IMR-90 (cell line): ENCODE data around the gene IL1RAPL1. TPM values are rescaled to one million over a fixed set of nuclear protein-coding genes. Genes with fewer than 3 reads are reported as not detected.

Experiments used
- ATAC-seq: fragments of 200-7000 bp; cut with Tn5 transposase; 2 replicates; pipeline ENCODE4 v1.9.1; 2020; ENCODE audit warnings: low read depth, mild to moderate bottlenecking, moderate library complexity
- BruUV-seq: library from RNA; stranded (reverse); fragments of 400-500 nt; replicated peaks from 2 replicates; lab custom pipeline; 2021; lab: Mats Ljungman, UMichigan
- CTCF ChIA-PET: fragments of 300-600 bp; formaldehyde crosslinking; extraction: SDS; loops from one replicate; lab custom pipeline; 2021; ENCODE audit warnings: antibody characterized with exemption; lab: Yijun Ruan, JAX
- POLR2A ChIA-PET: fragments of 300-600 bp; sonication (Branson Sonifier 250); formaldehyde crosslinking; loops from one replicate; lab custom pipeline; 2022; ENCODE audit warnings: antibody characterized with exemption; ENCODE audit not compliant: unreplicated experiment; lab: Charles Lee
- DNase-seq: peaks from one replicate; pipeline ENCODE4 v3.0.0; 2013
- H2AFZ ChIP-seq: replicated peaks from 2 replicates; pipeline ENCODE3; 2013; ENCODE audit warnings: low read length, mild to moderate bottlenecking; ENCODE audit not compliant: poor library complexity
- H2AK5ac ChIP-seq: 2 replicates; pipeline ENCODE4 v1.6.1; 2013; ENCODE audit warnings: low read depth, low read length, inconsistent platforms
- H2AK9ac ChIP-seq: replicated peaks from 2 replicates; pipeline ENCODE3; 2013; ENCODE audit warnings: mild to moderate bottlenecking, low read depth, low read length, moderate library complexity; ENCODE audit not compliant: poor library complexity
- H2BK120ac ChIP-seq: 2 replicates; pipeline ENCODE4 v1.6.1; 2013; ENCODE audit warnings: low read depth, low read length, inconsistent platforms
- H2BK15ac ChIP-seq: 3 replicates; pipeline ENCODE4 v1.6.1; 2013; ENCODE audit warnings: low read depth, low read length, inconsistent platforms
- H2BK20ac ChIP-seq: 2 replicates; pipeline ENCODE4 v1.6.1; 2013; ENCODE audit warnings: low read depth, mild to moderate bottlenecking, inconsistent platforms, low read length, moderate library complexity
- H2BK5ac ChIP-seq: 2 replicates; pipeline ENCODE4 v1.6.1; 2013; ENCODE audit warnings: mild to moderate bottlenecking, low read depth, low read length, inconsistent platforms; ENCODE audit not compliant: poor library complexity, severe bottlenecking
- H3K14ac ChIP-seq: replicated peaks from 2 replicates; pipeline ENCODE4 v1.6.1; 2013; ENCODE audit warnings: low read depth, low read length, inconsistent platforms
- H3K18ac ChIP-seq: 2 replicates; pipeline ENCODE4 v1.6.1; 2013; ENCODE audit warnings: low read depth, low read length, control low read depth
- H3K23ac ChIP-seq: 2 replicates; pipeline ENCODE4 v1.6.1; 2013; ENCODE audit warnings: low read depth, low read length, inconsistent platforms
- H3K27ac ChIP-seq: 2 replicates; pipeline ENCODE4 v1.5.1; 2013; ENCODE audit warnings: mild to moderate bottlenecking, control low read depth, low read length; ENCODE audit not compliant: insufficient read depth
- H3K27me3 ChIP-seq: 2 replicates; pipeline ENCODE4 v1.6.1; 2013; ENCODE audit warnings: low read length; ENCODE audit not compliant: control insufficient read depth, insufficient read depth
- H3K36me3 ChIP-seq: 2 replicates; pipeline ENCODE4 v1.6.1; 2013; ENCODE audit warnings: low read length, mixed read lengths; ENCODE audit not compliant: control insufficient read depth, insufficient read depth
- H3K4ac ChIP-seq: 2 replicates; pipeline ENCODE4 v1.6.1; 2013; ENCODE audit warnings: low read depth, low read length, inconsistent platforms
- H3K4me1 ChIP-seq: 2 replicates; pipeline ENCODE4 v1.6.1; 2013; ENCODE audit warnings: low read length, mixed read lengths; ENCODE audit not compliant: control insufficient read depth, insufficient read depth
- H3K4me2 ChIP-seq: 2 replicates; pipeline ENCODE4 v1.6.1; 2013; ENCODE audit warnings: low read depth, mild to moderate bottlenecking, control low read depth, low read length, moderate library complexity
- H3K4me3 ChIP-seq: 2 replicates; pipeline ENCODE4 v1.5.1; 2013; ENCODE audit warnings: low read depth, mild to moderate bottlenecking, control low read depth, low read length, moderate library complexity; ENCODE audit not compliant: insufficient read depth
- H3K56ac ChIP-seq: 2 replicates; pipeline ENCODE4 v1.6.1; 2013; ENCODE audit warnings: low read length, inconsistent platforms; ENCODE audit not compliant: insufficient read depth; ENCODE audit errors: extremely low read depth
- H3K79me1 ChIP-seq, 2 experiments: 2 replicates each; pipeline ENCODE4 v1.6.1; 2013; ENCODE audit warnings: low read length in 2 of 2, inconsistent platforms in 1 of 2, low read depth in 1 of 2
- H3K9ac ChIP-seq: 2 replicates; pipeline ENCODE4 v1.6.1; 2013; ENCODE audit warnings: low read depth, low read length, control low read depth
- H3K9me1 ChIP-seq: 2 replicates; pipeline ENCODE4 v1.6.1; 2013; ENCODE audit warnings: low read length, inconsistent platforms; ENCODE audit not compliant: insufficient read depth
- H3K9me3 ChIP-seq: 2 replicates; pipeline ENCODE4 v1.6.1; 2013; ENCODE audit warnings: low read length; ENCODE audit not compliant: control insufficient read depth, insufficient read depth
- H4K20me1 ChIP-seq: 2 replicates; pipeline ENCODE4 v1.6.1; 2013; ENCODE audit warnings: low read length, inconsistent platforms; ENCODE audit not compliant: insufficient read depth
- H4K5ac ChIP-seq: 2 replicates; pipeline ENCODE4 v1.6.1; 2013; ENCODE audit warnings: mild to moderate bottlenecking, low read depth, low read length, control low read depth
- H4K8ac ChIP-seq, 2 experiments: 2 replicates each; pipeline ENCODE4 v1.6.1; 2013; ENCODE audit warnings: low read depth in 2 of 2, low read length in 2 of 2, control low read depth in 1 of 2, inconsistent platforms in 1 of 2
- H4K91ac ChIP-seq: 2 replicates; pipeline ENCODE4 v1.6.1; 2013; ENCODE audit warnings: low read depth, low read length, inconsistent platforms; ENCODE audit not compliant: insufficient read depth
- CEBPB ChIP-seq: IDR thresholded peaks from 2 replicates; pipeline ENCODE4 v1.6.1; 2012; ENCODE audit warnings: low read depth, low read length, improper control_type of control experiment
- CHD1 ChIP-seq: IDR thresholded peaks from 2 replicates; pipeline ENCODE4 v1.6.1; 2012; ENCODE audit warnings: low read depth, low read length, improper control_type of control experiment
- MAZ ChIP-seq: IDR thresholded peaks from 2 replicates; pipeline ENCODE4 v1.6.1; 2012; ENCODE audit warnings: low read depth, mild to moderate bottlenecking, low read length, improper control_type of control experiment, moderate library complexity, borderline replicate concordance
- MXI1 ChIP-seq: IDR thresholded peaks from 2 replicates; pipeline ENCODE4 v1.6.1; 2012; ENCODE audit warnings: low read depth, mild to moderate bottlenecking, low read length, moderate library complexity, borderline replicate concordance
- NFE2L2 ChIP-seq: fragments of 150-350 bp; IDR thresholded peaks from 2 replicates; pipeline ENCODE4 v1.6.1; 2016; ENCODE audit warnings: low read depth, mild to moderate bottlenecking, low read length
- RFX5 ChIP-seq: IDR thresholded peaks from 2 replicates; pipeline ENCODE4 v1.8.0; 2012; ENCODE audit warnings: low read depth, mild to moderate bottlenecking, low read length, moderate library complexity
- SMC3 ChIP-seq: fragments of 150-350 bp; IDR thresholded peaks from 2 replicates; pipeline ENCODE4 v1.6.1; 2016; ENCODE audit warnings: low read depth, mild to moderate bottlenecking, antibody characterized with exemption, low read length, moderate library complexity
- USF2 ChIP-seq: fragments of 150-350 bp; IDR thresholded peaks from 2 replicates; pipeline ENCODE4 v1.6.1; 2017; ENCODE audit warnings: mild to moderate bottlenecking, antibody characterized with exemption, low read length, low read depth
- WGBS, 2 experiments: methylation state at CpG; one replicate each; pipeline versions ENCODE4 v1.1.5 to v1.1.7; 2013; ENCODE audit warnings: missing lambda C conversion rate in 2 of 2; ENCODE audit not compliant: insufficient read length in 1 of 2; ENCODE audit errors: extremely low coverage in 2 of 2; 5-methylcytosine and 5-hydroxymethylcytosine counted together
- dilution Hi-C: fragments of 300-500 bp; cut with HindIII; formaldehyde crosslinking; loops from one replicate; pipeline ENCODE4 v1.14.3; 2018; ENCODE audit warnings: low sequenced_read_pairs; ENCODE audit not compliant: unreplicated experiment
- in situ Hi-C: fragments of 300-500 bp; cut with MboI; formaldehyde crosslinking; loops from 3 replicates; pipeline ENCODE4 v1.14.3; 2019; ENCODE audit warnings: low sequenced_read_pairs, inconsistent platforms, mixed read lengths
- intact Hi-C: fragments of 100-400 bp; cut with micrococcal nuclease; formaldehyde crosslinking; loops from 2 replicates; pipeline ENCODE4 v1.10.0; 2022
- polyA plus RNA-seq, 3 experiments: library from polyadenylated mRNA; depleted of rRNA; stranded (reverse); fragments of >200 nt; gene quantifications; 2 replicates each; pipeline ENCODE4 v1.2.3, GENCODE V29; 2012; ENCODE audit warnings: low replicate concordance in 1 of 3
- total RNA-seq: library from RNA; depleted of rRNA; stranded (reverse); fragments of >200 nt; gene quantifications from 2 replicates; pipeline ENCODE4 v1.2.3, GENCODE V29; 2012
- TF ChIP-seq, protein P1 (sequence below): conservative IDR thresholded peaks from 2 replicates; pipeline ENCODE4 v1.5.1; 2012; ENCODE audit warnings: mild to moderate bottlenecking, low read depth, low read length, improper control_type of control experiment

The IL1RAPL1 gene
- total and polyA plus RNA-seq, 2 of the 4 experiments (the other 2 are of a cell fraction), result 1.5 to 9.0 TPM

- Histone ChIP-seq H3K14ac (no peak overlapping the region), H2AFZ (no peak overlapping the region), H3K9me1 (no peaks in the 10 kb centered on the region), H3K4me3 (no peak overlapping the region), H2BK20ac (no peak overlapping the region), H3K4ac (no peak overlapping the region), H3K4me1 (no peaks in the 10 kb centered on the region), H2BK15ac (no peak overlapping the region), H3K27ac (no peak overlapping the region), H4K20me1 (no peaks in the 10 kb centered on the region), H3K9me3 (no peaks in the 10 kb centered on the region), H2AK5ac (no peak overlapping the region), H3K79me1 (no peaks in the 10 kb centered on the region), H3K18ac (no peak overlapping the region), H2BK120ac (no peak overlapping the region), H3K9ac (no peak overlapping the region), H4K8ac (no peak overlapping the region), H2AK9ac (no peak overlapping the region), H4K91ac (no peak overlapping the region), H3K56ac (no peak overlapping the region), H4K5ac (no peak overlapping the region), H2BK5ac (no peak overlapping the region), H3K4me2 (no peak overlapping the region), H3K23ac (no peak overlapping the region), H3K27me3 (no peaks in the 10 kb centered on the region), H3K36me3 (no peaks in the 10 kb centered on the region)
- ChIA-PET POLR2A (no interaction called here), CTCF (no interaction called here)
- ATAC-seq (no peak), DNase-seq (no peak)
- no peak for TF ChIP-seq MAZ
- TF ChIP-seq USF2, result no peak
- TF ChIP-seq, protein P1, sequence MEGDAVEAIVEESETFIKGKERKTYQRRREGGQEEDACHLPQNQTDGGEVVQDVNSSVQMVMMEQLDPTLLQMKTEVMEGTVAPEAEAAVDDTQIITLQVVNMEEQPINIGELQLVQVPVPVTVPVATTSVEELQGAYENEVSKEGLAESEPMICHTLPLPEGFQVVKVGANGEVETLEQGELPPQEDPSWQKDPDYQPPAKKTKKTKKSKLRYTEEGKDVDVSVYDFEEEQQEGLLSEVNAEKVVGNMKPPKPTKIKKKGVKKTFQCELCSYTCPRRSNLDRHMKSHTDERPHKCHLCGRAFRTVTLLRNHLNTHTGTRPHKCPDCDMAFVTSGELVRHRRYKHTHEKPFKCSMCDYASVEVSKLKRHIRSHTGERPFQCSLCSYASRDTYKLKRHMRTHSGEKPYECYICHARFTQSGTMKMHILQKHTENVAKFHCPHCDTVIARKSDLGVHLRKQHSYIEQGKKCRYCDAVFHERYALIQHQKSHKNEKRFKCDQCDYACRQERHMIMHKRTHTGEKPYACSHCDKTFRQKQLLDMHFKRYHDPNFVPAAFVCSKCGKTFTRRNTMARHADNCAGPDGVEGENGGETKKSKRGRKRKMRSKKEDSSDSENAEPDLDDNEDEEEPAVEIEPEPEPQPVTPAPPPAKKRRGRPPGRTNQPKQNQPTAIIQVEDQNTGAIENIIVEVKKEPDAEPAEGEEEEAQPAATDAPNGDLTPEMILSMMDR, result no peak
- no peak for TF ChIP-seq CHD1
- TF ChIP-seq MXI1, result no peak
- TF ChIP-seq SMC3, result no peak
- TF ChIP-seq RFX5, result no peak
- TF ChIP-seq NFE2L2, result no peak
- TF ChIP-seq CEBPB, result no peak
- in situ Hi-C loops (no loop called here), intact Hi-C loops (no loop called here), dilution Hi-C loops (no loop called here)
- no CpG with 5 or more reads among the region's 8 CpGs for WGBS, 2 experiments
- no TSS peak for BruUV-seq
These were observed 36.8 kb upstream of the IL1RAPL1 start for GRCh38 chrX:28550331-28550872.
